ENCODE data around the gene C1orf56. TPM values are rescaled to one million over a fixed set of nuclear protein-coding genes. Genes with fewer than 3 reads are reported as not detected.

Gene C1orf56
- total and polyA plus RNA-seq, 4 donors: 1.5 to 11.2 (median 3.3) TPM

- Histone ChIP-seq H3K9ac (ENCODE audit: low read depth in 1 of 2, low read length in 2 of 2) (peak overlapping the region; percentile 63 to 76), H3K27me3 (ENCODE audit: control insufficient read depth in 4 of 4, insufficient read depth in 4 of 4, low read length in 3 of 4) (no peaks in the 10 kb centered on the region), H3K4me3 (ENCODE audit: low read depth in 1 of 3, low read length in 3 of 3) (peak overlapping the region; percentile 70 to 83 (median 81)), H3K4me1 (ENCODE audit: control insufficient read depth in 4 of 4, insufficient read depth in 4 of 4, low read length in 3 of 4) (peaks cover 0 to 16% (median 12%) of the 10 kb centered on the region in 4 donors), H3K27ac (ENCODE audit: low read depth in 1 of 2, low read length in 2 of 2) (peak overlapping the region; percentile 71 to 73), H3K36me3 (ENCODE audit: control insufficient read depth in 4 of 4, insufficient read depth in 3 of 4, low read depth in 1 of 4, low read length in 3 of 4) (peaks cover 0 to 21% (median 14%) of the 10 kb centered on the region in 4 donors), H3K9me3 (ENCODE audit: control insufficient read depth in 4 of 4, low read length in 3 of 4) (no peaks in the 10 kb centered on the region)
- TF ChIP-seq RAD21 (IDR thresholded peaks at IDR 0.05) (peak; percentile 26 to 54), YY1 (IDR thresholded peaks at IDR 0.05) (peak; percentile 91), HNF4A (conservative IDR thresholded peaks at IDR 0.05) (no peak), MAX (IDR thresholded peaks at IDR 0.05) (no peak), SP1 (IDR thresholded peaks at IDR 0.05) (no peak), RXRA (IDR thresholded peaks at IDR 0.05) (no peak), GABPA (IDR thresholded peaks at IDR 0.05 in 1 of 2, conservative IDR thresholded peaks at IDR 0.05 in 1 of 2) (no peak), FOXA1 (IDR thresholded peaks at IDR 0.05) (no peak), CTCF (IDR thresholded peaks at IDR 0.05; ENCODE audit: low read depth, low read length, missing input control) (peak; percentile 53), TAF1 (conservative IDR thresholded peaks at IDR 0.05) (no peak), ZBTB33 (IDR thresholded peaks at IDR 0.05) (no peak), NR2F2 (IDR thresholded peaks at IDR 0.05) (no peak), HNF4G (IDR thresholded peaks at IDR 0.05) (no peak)
- WGBS: under 1% methylated on average over 48 of the region's 48 CpGs
- DNase-seq (ENCODE audit: low spot score): peak; percentile 61
These were observed 534 bp downstream of the C1orf56 start for GRCh38 chr1:151047925-151048644.

- peak overlapping the region in 1 of 2 donors; percentile 71 for H3K27ac ChIP-seq (ENCODE audit: low read depth in 1 of 2, low read length in 2 of 2)
- no peaks in the 10 kb centered on the region for H3K27me3 ChIP-seq (ENCODE audit: control insufficient read depth in 4 of 4, insufficient read depth in 4 of 4, low read length in 3 of 4)
- H3K4me1 ChIP-seq (ENCODE audit: control insufficient read depth in 4 of 4, insufficient read depth in 4 of 4, low read length in 3 of 4): peaks cover 0 to 16% (median 12%) of the 10 kb centered on the region in 4 donors
- H3K4me3 ChIP-seq (ENCODE audit: low read depth in 1 of 3, low read length in 3 of 3): peak overlapping the region; percentile 70 to 83 (median 81)
- H3K36me3 ChIP-seq (ENCODE audit: control insufficient read depth in 4 of 4, insufficient read depth in 3 of 4, low read depth in 1 of 4, low read length in 3 of 4): peaks cover 2 to 23% (median 19%) of the 10 kb centered on the region in 4 donors
- TF ChIP-seq CTCF (IDR thresholded peaks at IDR 0.05; ENCODE audit: low read depth, low read length, missing input control): no peak
- TF ChIP-seq MAX (IDR thresholded peaks at IDR 0.05): no peak
- TF ChIP-seq HNF4G (IDR thresholded peaks at IDR 0.05): no peak
- no peak for TF ChIP-seq SP1 (IDR thresholded peaks at IDR 0.05)
- no peak for TF ChIP-seq NR2F2 (IDR thresholded peaks at IDR 0.05)
- TF ChIP-seq TAF1 (conservative IDR thresholded peaks at IDR 0.05): no peak
- peak overlapping the region in 1 of 2 donors; percentile 63 for H3K9ac ChIP-seq (ENCODE audit: low read depth in 1 of 2, low read length in 2 of 2)
- no peaks in the 10 kb centered on the region for H3K9me3 ChIP-seq (ENCODE audit: control insufficient read depth in 4 of 4, low read length in 3 of 4)
- 12% methylated on average over 3 of the region's 3 CpGs for WGBS
- no peak for DNase-seq (ENCODE audit: low spot score)
These were observed 1.1 kb downstream of the C1orf56 start for GRCh38 chr1:151048645-151049032.
